Skeletal muscle tissue (tissue), 4 donors: Measurements from ENCODE around the gene GUCY1A2. TPM values are rescaled to one million over a fixed set of nuclear protein-coding genes. Genes with fewer than 3 reads are reported as not detected.
A peak's percentile ranks its signal among the peaks of the same experiment; 100 is the strongest.
"Not testable (repeated sequence)": the region's sequence is repeated elsewhere in the genome, so short reads cannot be mapped to it uniquely, and the experiment has no call there.

ENCODE experiments used
- H3K27ac ChIP-seq: one replicate; pipeline ENCODE4 v1.7.0; 2013; ENCODE audit warnings: mild to moderate bottlenecking, low read depth, low read length, inconsistent platforms
- H3K27me3 ChIP-seq, 3 donors: one replicate each; pipeline ENCODE4 v1.7.0; 2013; ENCODE audit warnings: low read length in 3 of 3; ENCODE audit not compliant: control insufficient read depth in 3 of 3, insufficient read depth in 3 of 3
- H3K36me3 ChIP-seq, 3 donors: one replicate each; pipeline ENCODE4 v1.7.0; 2013; ENCODE audit warnings: low read length in 3 of 3; ENCODE audit not compliant: control insufficient read depth in 3 of 3, insufficient read depth in 3 of 3
- H3K4me1 ChIP-seq, 3 donors: one replicate each; pipeline ENCODE4 v1.7.0; 2013; ENCODE audit warnings: low read length in 3 of 3, mild to moderate bottlenecking in 3 of 3; ENCODE audit not compliant: control insufficient read depth in 3 of 3, insufficient read depth in 3 of 3
- H3K4me3 ChIP-seq, 3 donors: one replicate each; pipeline ENCODE4 v1.7.0; 2013; ENCODE audit warnings: low read length in 3 of 3
- H3K9ac ChIP-seq, 3 donors: one replicate each; pipeline ENCODE4 v1.7.0; 2013; ENCODE audit warnings: low read length in 3 of 3, mild to moderate bottlenecking in 3 of 3, moderate library complexity in 2 of 3, low read depth in 1 of 3
- H3K9me3 ChIP-seq, 3 donors: one replicate each; pipeline ENCODE4 v1.7.0; 2013; ENCODE audit warnings: low read length in 3 of 3; ENCODE audit not compliant: control insufficient read depth in 3 of 3
- total RNA-seq: library from RNA; depleted of rRNA; stranded (reverse); fragments of >200 nt; gene quantifications from one replicate; pipeline ENCODE4 v1.2.3, GENCODE V29; 2014
- donor health status: Osteomylitis.

Gene GUCY1A2, protein sequence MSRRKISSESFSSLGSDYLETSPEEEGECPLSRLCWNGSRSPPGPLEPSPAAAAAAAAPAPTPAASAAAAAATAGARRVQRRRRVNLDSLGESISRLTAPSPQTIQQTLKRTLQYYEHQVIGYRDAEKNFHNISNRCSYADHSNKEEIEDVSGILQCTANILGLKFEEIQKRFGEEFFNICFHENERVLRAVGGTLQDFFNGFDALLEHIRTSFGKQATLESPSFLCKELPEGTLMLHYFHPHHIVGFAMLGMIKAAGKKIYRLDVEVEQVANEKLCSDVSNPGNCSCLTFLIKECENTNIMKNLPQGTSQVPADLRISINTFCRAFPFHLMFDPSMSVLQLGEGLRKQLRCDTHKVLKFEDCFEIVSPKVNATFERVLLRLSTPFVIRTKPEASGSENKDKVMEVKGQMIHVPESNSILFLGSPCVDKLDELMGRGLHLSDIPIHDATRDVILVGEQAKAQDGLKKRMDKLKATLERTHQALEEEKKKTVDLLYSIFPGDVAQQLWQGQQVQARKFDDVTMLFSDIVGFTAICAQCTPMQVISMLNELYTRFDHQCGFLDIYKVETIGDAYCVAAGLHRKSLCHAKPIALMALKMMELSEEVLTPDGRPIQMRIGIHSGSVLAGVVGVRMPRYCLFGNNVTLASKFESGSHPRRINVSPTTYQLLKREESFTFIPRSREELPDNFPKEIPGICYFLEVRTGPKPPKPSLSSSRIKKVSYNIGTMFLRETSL
- 15.7 TPM for total RNA-seq

DNA sequence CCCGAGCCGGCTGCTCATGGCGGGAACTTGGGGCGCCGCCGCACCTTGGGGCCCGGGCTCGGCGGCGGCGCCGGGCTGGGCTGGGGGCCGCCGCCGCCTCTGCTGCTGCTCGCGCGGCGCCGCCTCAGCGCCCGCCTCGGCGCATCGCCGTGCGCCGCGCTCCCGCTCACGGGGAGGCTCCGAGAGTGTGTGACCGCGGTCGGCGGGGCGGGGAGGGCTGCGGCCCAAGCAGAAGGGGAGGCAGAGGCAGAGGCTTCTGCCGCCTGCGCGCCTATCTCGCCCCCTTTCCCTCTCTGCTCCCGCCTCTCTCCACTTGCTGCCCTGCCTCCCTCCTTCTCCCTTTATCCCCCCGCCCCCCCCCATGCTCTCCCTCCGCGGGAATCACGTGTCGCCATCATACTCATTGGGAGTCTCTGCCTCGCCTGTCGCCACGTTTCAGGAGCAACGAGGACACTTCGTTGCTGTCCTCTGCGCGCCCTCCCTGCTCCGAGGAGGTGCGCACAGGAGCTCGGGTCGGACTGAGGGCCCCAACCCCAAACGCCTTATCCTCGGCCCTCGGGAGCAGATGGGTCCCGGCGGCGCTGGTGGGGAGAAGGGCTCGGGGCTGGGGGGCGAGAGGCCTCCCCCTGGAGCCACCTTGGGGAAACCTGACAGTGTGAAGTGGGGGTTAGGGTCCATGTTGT is at the start of gene GUCY1A2:
GUCY1A2 (minus strand) TSS at position 258 of the 683 bp plus-strand sequence. CDS start 421 bp downstream, outside the sequence.
- peak within 1 kb of the TSS in 2 of 3 donors; percentile 27 to 45 for H3K9ac ChIP-seq
- peak within 1 kb of the TSS; percentile 58 to 64 (median 64) for H3K4me3 ChIP-seq
- H3K27ac ChIP-seq, result no peak within 1 kb of the TSS
- no peaks in the 10 kb centered on the region for H3K36me3 ChIP-seq
- H3K9me3 ChIP-seq, result no peaks in the 10 kb centered on the region
- peaks cover 19 to 24% (median 22%) of the 10 kb centered on the region in 3 donors for H3K27me3 ChIP-seq
- peaks cover 3 to 10% (median 9%) of the 10 kb centered on the region in 3 donors for H3K4me1 ChIP-seq

DNA sequence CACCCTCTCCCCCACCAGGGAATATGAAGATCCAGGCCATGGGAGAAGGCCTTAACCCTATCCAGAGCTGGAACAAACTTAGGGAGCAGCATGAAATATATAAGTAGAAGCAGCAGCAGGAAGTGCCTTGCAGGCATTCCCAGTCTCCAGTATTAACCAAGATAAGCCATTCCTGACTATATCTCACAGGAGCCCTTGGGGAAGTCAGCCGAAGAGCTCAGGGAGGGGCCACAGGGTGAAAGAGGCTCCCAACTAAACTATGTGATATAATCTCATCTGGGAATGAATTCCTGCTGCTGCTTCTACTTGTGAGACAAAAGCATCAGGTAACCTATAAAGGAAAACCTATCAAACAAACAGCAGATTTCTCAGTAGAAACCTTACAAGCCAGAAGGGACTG is 36.1 kb upstream of the GUCY1A2 start:
- no peak overlapping the region for H3K9ac ChIP-seq
- H3K9me3 ChIP-seq, result peaks cover 0 to 4% (median 3%) of the 10 kb centered on the region in 3 donors
- no peaks in the 10 kb centered on the region for H3K36me3 ChIP-seq
- no peaks in the 10 kb centered on the region for H3K27me3 ChIP-seq
- no peaks in the 10 kb centered on the region for H3K4me1 ChIP-seq
- H3K27ac ChIP-seq, result no peak overlapping the region
- no peak overlapping the region for H3K4me3 ChIP-seq

- H3K36me3 ChIP-seq, H3K27me3 ChIP-seq, H3K9me3 ChIP-seq, H3K9ac ChIP-seq, H3K4me1 ChIP-seq, H3K27ac ChIP-seq, H3K4me3 ChIP-seq: not testable (repeated sequence)
Observed at GRCh38 chr11:107051332-107051731, 33.1 kb upstream of the GUCY1A2 start.

GRCh38 chr11:107050899-107051298 is 32.6 kb upstream of the GUCY1A2 start:
- not testable (repeated sequence) for H3K36me3 ChIP-seq, H3K27ac ChIP-seq, H3K9me3 ChIP-seq, H3K9ac ChIP-seq, H3K27me3 ChIP-seq, H3K4me1 ChIP-seq, H3K4me3 ChIP-seq

DNA sequence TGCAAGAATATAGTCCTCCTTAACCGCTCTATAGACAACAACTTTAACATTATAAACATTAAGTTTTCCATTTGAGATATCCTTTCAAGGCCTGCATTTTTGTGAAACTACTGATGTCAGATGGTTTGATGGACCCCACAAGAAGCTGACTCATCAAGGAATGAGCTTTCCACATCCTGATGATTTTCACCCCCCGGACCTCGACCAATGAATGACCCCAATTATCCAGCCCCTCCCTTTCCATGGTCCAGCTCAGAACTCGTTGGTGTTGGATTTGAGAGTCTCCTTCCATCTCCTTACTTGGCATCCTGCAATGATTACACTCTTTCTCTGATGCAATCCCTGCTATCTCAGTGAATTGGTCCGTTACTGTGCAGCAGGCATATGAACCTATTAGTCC is 31.8 kb upstream of the GUCY1A2 start:
- no peaks in the 10 kb centered on the region for H3K4me1 ChIP-seq
- no peak overlapping the region for H3K27ac ChIP-seq
- no peaks in the 10 kb centered on the region for H3K27me3 ChIP-seq

DNA sequence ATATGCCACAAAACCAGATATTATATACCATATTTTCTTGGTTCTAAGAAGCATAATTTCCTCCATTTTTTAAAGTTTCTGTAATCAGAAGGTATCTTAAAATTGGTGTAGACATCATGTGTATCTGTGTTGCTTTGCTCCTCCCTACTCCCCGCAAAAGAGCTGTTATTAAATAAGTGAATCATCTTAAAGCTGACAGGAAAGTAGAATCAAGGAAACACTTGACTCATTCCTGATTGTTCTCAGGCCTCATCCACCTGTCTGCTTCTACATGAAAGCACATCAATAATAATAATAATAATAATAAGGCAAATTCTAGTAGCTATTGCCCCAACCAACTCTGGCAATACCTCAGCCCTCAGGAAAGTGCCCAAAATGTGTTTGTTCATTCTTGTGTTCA is 26.2 kb upstream of the GUCY1A2 start:
- H3K27ac ChIP-seq, result no peak overlapping the region
- no peaks in the 10 kb centered on the region for H3K36me3 ChIP-seq
- H3K4me3 ChIP-seq, result no peak overlapping the region
- H3K9me3 ChIP-seq, result no peaks in the 10 kb centered on the region
- H3K4me1 ChIP-seq, result no peaks in the 10 kb centered on the region
- H3K9ac ChIP-seq, result no peak overlapping the region
- H3K27me3 ChIP-seq, result no peaks in the 10 kb centered on the region

More for the DNA sequence above, 31.8 kb upstream of the GUCY1A2 start:
- no peaks in the 10 kb centered on the region for H3K36me3 ChIP-seq
- no peak overlapping the region for H3K9ac ChIP-seq
- no peak overlapping the region for H3K4me3 ChIP-seq
- peaks cover 0 to 4% (median 3%) of the 10 kb centered on the region in 3 donors for H3K9me3 ChIP-seq

DNA sequence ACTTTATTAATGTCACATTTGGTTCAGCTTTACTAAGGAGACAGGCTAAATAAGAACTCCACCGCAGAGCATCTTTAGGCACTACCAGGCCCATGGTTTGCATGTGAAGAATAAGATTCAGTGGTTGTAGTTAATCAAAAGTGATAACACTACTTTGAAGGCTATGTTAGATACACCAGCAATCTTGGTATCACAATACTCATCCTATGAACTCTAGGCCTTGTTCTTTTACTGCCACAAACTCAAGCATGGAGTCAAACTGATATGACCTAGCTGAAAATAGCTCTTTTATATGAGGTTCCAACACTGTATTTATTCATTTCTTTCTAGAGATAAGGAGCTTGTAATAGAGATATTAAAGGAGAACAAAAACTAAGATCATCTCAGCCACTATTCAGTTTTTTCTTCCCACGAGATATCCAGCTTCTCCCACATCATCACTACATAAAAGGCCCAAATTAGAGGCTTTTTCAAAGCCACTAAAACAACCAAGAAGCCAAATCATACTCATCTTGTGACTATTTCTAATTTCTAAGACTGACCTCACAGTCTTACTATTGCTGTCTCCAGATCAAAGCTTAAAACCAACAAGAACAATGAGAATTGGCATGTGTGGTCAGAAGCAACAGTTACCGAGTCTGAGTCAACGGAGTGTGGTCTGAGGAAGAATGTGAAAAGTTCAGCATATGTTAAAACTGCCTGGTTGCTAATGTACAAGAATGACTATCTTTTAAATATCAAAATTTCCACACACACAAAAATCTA is 25.1 kb upstream of the GUCY1A2 start:
- H3K9ac ChIP-seq, result no peak overlapping the region
- no peaks in the 10 kb centered on the region for H3K27me3 ChIP-seq
- H3K27ac ChIP-seq, result no peak overlapping the region
- no peak overlapping the region for H3K4me3 ChIP-seq
- H3K4me1 ChIP-seq, result no peaks in the 10 kb centered on the region
- H3K36me3 ChIP-seq, result no peaks in the 10 kb centered on the region
- H3K9me3 ChIP-seq, result no peaks in the 10 kb centered on the region

- Histone ChIP-seq H3K9me3 (no peaks in the 10 kb centered on the region), H3K27me3 (no peaks in the 10 kb centered on the region), H3K27ac (no peak overlapping the region), H3K36me3 (no peaks in the 10 kb centered on the region), H3K4me3 (no peak overlapping the region), H3K4me1 (no peaks in the 10 kb centered on the region), H3K9ac (no peak overlapping the region)
Observed at GRCh38 chr11:107042748-107043147, 24.5 kb upstream of the GUCY1A2 start.

GRCh38 chr11:107041088-107041444 is 22.8 kb upstream of the GUCY1A2 start:
- no peaks in the 10 kb centered on the region for H3K4me1 ChIP-seq
- H3K36me3 ChIP-seq, result no peaks in the 10 kb centered on the region
- H3K9ac ChIP-seq, result no peak overlapping the region

More at GRCh38 chr11:107041088-107041444, 22.8 kb upstream of the GUCY1A2 start:
- H3K4me3 ChIP-seq, result no peak overlapping the region
- H3K27ac ChIP-seq, result no peak overlapping the region
- H3K9me3 ChIP-seq, result no peaks in the 10 kb centered on the region
- H3K27me3 ChIP-seq, result no peaks in the 10 kb centered on the region
